HS-27A (cell line): Measurements from ENCODE around the gene RNF17.

ENCODE experiments used
- DNase-seq: peaks from one replicate; pipeline ENCODE4 v3.0.0-alpha.2; 2012; ENCODE audit warnings: low read depth, missing footprints

The RNF17 gene

DNA sequence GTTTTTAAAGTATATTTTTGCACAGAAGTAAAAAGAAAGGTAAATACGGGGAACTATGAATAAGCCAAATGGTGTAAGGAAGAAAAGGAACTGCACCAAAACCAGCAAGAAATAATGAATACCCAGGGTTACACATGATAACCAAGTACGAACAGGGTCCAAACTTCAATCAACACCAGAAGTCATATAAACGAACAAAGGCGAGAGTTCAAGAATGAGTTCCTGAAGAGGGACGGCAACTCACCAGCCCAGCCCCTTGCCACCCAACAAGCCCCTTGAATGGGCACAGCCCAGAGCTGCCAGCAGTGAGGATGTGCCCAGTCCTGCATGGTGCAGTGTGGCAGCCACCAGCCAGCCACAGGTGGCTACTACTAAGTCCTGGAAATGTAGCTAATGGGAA lies 132.1 kb downstream of the RNF17 start:
- no peak for DNase-seq

DNA sequence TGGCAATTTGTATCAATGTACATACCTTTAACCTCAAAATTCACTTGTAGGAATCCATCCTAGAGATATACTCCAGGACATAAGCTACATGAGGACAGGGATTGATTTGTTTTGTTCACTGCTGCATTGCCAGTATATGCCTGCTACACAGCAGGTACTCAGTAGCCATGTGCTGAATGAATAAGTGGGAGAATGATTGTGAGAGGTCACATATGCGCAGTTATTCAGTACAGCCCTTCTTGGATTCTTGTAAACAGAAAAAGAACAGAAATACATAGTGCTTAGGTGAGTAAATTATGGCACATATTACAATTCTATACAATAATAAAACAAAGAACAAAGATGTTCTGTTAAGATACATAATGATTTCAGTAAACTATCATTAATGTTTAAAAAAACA lies 133.3 kb downstream of the RNF17 start:
- DNase-seq: no peak

DNA sequence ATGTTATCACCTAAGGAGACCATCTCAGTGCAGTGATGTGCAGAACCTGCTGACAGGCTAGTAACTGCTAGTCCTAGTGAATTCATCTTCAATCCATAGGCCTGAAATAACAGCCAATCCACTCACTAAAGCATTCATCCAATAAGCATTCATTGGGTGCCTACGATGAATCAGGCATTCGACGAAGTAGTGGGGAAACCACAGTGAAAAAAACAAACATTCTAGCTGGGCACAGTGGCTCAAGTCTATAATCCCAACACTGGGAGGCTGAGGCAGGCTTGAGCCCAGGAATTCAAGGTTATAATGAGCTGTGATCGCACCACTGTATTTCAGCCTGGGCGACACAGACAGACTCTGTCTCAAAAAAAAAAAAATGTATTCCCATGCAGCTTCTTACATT lies 135.6 kb downstream of the RNF17 start:
- DNase-seq: no peak

GRCh38 chr13:24900507-24900906 lies 136.5 kb downstream of the RNF17 start:
- no peak for DNase-seq

GRCh38 chr13:24905242-24905641 lies 141.3 kb downstream of the RNF17 start:
- no peak for DNase-seq

DNA sequence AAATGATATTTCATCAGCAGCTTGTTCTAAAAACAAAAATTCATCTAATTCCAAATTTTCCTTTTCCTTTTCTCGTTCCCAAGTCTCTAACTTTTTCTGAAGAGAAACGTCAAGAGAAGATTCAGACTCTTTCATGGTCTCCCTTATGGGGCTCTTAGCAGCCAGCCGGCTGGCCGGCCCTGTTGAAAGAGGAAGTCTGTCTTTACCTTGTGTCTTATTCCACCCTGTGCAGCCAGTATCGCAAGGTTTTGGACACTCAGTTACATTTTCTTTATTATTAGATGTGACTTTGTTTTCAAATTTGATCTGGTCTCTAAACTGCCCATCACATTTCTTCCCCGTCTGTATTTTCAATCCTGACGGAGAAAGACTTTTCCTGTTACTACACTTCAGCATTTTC lies 142.3 kb downstream of the RNF17 start:
- no peak for DNase-seq

GRCh38 chr13:24910502-24911132 lies 146.6 kb downstream of the RNF17 start:
- no peak for DNase-seq

DNA sequence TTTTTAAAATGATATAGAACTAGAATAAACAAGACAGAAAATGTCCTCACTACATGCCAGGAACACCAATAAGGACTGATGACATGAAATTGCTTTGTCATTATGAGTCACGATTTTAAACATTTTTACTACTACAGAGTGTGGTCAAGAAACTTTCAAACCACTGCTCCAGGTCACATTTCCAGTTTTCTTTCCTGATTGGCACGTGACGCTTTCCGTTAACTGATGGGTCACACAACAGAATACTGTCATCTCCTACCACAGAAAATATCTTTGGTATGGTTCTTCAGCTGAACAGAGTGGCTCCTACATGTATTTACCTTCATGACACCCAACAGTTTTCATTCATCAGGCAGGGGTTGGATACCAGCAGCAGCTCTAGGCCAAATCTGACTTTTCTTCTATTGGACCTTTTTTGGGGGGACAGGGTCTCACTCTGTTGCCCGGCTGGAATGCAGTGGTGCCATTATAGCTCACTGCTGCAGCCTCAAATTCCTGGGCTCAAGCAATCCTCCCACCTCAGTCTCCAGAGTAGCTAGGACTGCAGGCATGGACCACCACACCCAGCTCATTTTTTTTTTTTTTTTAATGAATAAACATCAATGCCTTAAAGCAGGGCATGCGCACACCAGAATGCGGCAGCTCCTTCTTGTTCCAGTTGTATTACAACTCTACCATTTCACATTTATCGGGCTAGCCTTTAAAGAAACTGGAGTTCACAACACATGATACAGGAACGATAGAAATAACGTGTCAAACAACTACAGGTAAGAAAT lies 147.4 kb downstream of the RNF17 start:
- no peak for DNase-seq

GRCh38 chr13:24916464-24916863 lies 152.5 kb downstream of the RNF17 start:
- no peak for DNase-seq

DNA sequence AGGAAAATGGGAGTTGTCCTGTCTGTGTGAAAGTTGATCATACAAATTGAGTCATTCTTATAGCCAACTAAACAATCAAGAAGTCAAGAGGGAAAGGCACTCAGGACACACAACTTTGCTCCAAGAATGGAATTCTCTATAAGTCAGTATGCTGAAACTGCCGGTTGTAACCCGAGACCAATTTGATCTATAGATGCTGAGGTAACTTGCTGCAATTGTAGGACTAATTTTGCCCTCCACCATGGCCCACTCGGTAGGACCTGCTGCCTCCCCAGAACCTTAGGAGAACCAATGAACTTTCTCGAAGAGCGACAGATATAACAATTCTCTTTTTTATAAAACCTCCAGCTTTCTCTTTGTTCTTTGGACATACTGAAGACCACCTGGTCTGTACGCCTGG lies 157.0 kb downstream of the RNF17 start:
- no peak for DNase-seq

- DNase-seq: no peak
Observed at GRCh38 chr13:24921881-24922280, 157.9 kb downstream of the RNF17 start.

DNA sequence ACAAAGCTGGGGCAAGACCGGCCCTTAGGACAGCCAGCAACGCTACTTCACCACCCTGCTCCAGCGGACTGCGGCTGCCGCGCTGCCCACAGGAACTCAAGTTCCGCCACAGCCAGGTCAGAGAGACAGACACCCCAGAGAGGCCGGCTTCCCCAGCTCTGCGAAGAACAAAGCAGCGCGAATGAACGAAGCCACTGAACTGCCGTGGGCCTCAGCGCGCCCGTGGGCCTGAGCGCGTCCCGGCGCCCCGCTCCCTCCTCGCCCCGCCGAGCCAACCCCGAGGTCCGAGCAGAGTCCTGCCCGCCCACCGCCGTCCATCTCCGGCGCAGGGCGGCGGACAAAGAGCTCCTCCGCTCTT lies 158.4 kb downstream of the RNF17 start:
- no peak for DNase-seq

GRCh38 chr13:24922745-24923591 lies 159.0 kb downstream of the RNF17 start:
- peak; percentile 73 for DNase-seq

- no peak for DNase-seq
Observed at GRCh38 chr13:24925318-24926231, 161.6 kb downstream of the RNF17 start.

DNA sequence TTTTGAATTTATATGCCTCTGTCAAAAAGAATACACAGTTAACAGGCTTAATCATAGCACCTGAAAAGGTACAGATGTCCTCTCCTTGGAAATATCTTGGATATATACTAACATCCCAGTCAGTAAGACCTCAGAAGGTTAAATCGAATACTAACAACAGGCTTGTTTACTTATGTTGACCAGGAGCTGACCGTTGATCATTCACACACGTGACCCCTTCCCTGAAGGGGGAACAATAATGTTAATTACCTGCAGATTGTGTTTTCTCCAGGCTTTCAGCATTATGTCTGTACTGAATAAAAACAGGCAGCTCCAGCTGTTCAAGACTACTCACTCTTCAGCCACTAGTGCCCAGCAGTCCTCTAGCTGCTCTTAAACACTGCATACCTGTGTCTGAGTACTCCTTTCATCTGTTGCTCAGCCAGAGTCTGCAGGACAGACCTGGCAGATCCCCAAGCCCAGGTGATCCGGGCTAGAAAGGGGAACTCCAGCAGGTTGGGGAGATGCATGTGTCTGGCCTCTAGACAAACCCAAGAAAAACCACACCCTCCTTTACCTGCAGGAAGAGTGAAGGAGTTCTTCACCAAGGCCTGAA lies 163.9 kb downstream of the RNF17 start:
- no peak for DNase-seq

GRCh38 chr13:24929196-24929595 lies 165.2 kb downstream of the RNF17 start:
- DNase-seq: no peak
